K562 (cell line): ENCODE measurements around the gene LYPD5. TPM values are rescaled to one million over a fixed set of nuclear protein-coding genes. Genes with fewer than 3 reads are reported as not detected.

Source experiments
- L3MBTL2 ChIP-seq: fragments of 450-650 bp; IDR thresholded peaks from 2 replicates; pipeline ENCODE4 v1.6.1; 2016; ENCODE audit warnings: mild to moderate bottlenecking, moderate library complexity
- NR2C1 ChIP-seq, 2 experiments: fragments of 450-650 bp; IDR thresholded peaks; 2 replicates each; pipeline ENCODE4 v1.6.1; 2017; ENCODE audit warnings: mild to moderate bottlenecking in 2 of 2, antibody characterized with exemption in 1 of 2, inconsistent platforms in 1 of 2, missing compliant biosample characterization in 1 of 2, missing genetic modification characterization in 1 of 2
- PURB ChIP-seq: sonication (generic); formaldehyde crosslinking; IDR thresholded peaks from 2 replicates; pipeline ENCODE4 v1.9.0; 2021; ENCODE audit warnings: low read depth, mild to moderate bottlenecking, missing genetic modification reagents
- SMARCA5 ChIP-seq: fragments of 450-650 bp; IDR thresholded peaks from 2 replicates; pipeline ENCODE4 v1.6.1; 2016
- ZNF143 ChIP-seq: sonication (generic); formaldehyde crosslinking; IDR thresholded peaks from 2 replicates; pipeline ENCODE4 v1.9.0; 2022; ENCODE audit warnings: mild to moderate bottlenecking, missing genetic modification reagents
- ZNF311 ChIP-seq: fragments of 250-450 bp; sonication (Bioruptor Pico); IDR thresholded peaks from 2 replicates; pipeline ENCODE4 v1.4.0; 2020; ENCODE audit warnings: mild to moderate bottlenecking, moderate library complexity
- ZNF785 ChIP-seq: fragments of 250-450 bp; sonication (Bioruptor Pico); IDR thresholded peaks from 2 replicates; pipeline ENCODE4 v1.4.0; 2020; ENCODE audit warnings: mild to moderate bottlenecking
- polyA plus RNA-seq, 8 experiments: library from polyadenylated mRNA; depleted of rRNA in 4 of 8; stranded (reverse) in 5 of 8; unstranded in 3 of 8; fragments of >200 nt; fragmentation: Nextera tagmentation in 2 of 8; fragmentation: Illumina TruSeq in 1 of 8; extraction: Ambion mirVana in 2 of 8; extraction: Trizol in 1 of 8; gene quantifications; 2 replicates each; pipeline versions ENCODE4 v1.2.1 to v1.2.3, GENCODE V29; 2011 to 2014; ENCODE audit warnings: inconsistent platforms in 1 of 8, missing spikeins in 1 of 8
- total RNA-seq, 7 experiments: library from RNA; depleted of rRNA in 6 of 7; stranded (reverse); fragments of >200 nt in 6 of 7; fragmentation: Illumina TruSeq in 2 of 7; extraction: Trizol in 2 of 7; gene quantifications; 2 replicates each; pipeline versions ENCODE4 v1.2.1 to v1.2.3, GENCODE V29; 2011 to 2021; ENCODE audit warnings: low replicate concordance in 1 of 7
- TF ChIP-seq, protein P1 (sequence below): fragments of 250-450 bp; sonication (Bioruptor Pico); IDR thresholded peaks from 2 replicates; pipeline ENCODE4 v1.5.0; 2020; ENCODE audit warnings: mild to moderate bottlenecking
- TF ChIP-seq, protein P2 (sequence below): fragments of 200-800 bp; sonication (Bioruptor generic); IDR thresholded peaks from 2 replicates; pipeline ENCODE4 v1.6.1; 2017; ENCODE audit warnings: missing genetic modification characterization, missing compliant biosample characterization
- TF ChIP-seq, protein P3 (sequence below), 2 experiments: fragments of 450-650 bp in 1 of 2; IDR thresholded peaks; 2 replicates each; pipeline ENCODE4 v1.6.1; 2011 to 2017; ENCODE audit warnings: low read depth in 2 of 2, antibody characterized with exemption in 1 of 2, borderline replicate concordance in 1 of 2, low read length in 1 of 2, mild to moderate bottlenecking in 1 of 2, mixed read lengths in 1 of 2; ENCODE audit not compliant: control insufficient read depth in 1 of 2
- TF ChIP-seq, protein P4 (sequence below): fragments of 450-650 bp; IDR thresholded peaks from 2 replicates; pipeline ENCODE4 v1.7.1; 2018; ENCODE audit warnings: mild to moderate bottlenecking, low read depth; ENCODE audit not compliant: partially characterized antibody
- TF ChIP-seq, protein P5 (sequence below): fragments of 250-450 bp; sonication (Bioruptor Pico); IDR thresholded peaks from 2 replicates; pipeline ENCODE4 v1.4.0; 2020; ENCODE audit warnings: mild to moderate bottlenecking, moderate library complexity

LYPD5 gene
- total and polyA plus RNA-seq, 9 of the 15 experiments (the other 6 are each of a cell fraction or from before 2014, with no cell fraction given), result 0.03 to 0.22 (median 0.10) TPM; not detected in 3

DNA sequence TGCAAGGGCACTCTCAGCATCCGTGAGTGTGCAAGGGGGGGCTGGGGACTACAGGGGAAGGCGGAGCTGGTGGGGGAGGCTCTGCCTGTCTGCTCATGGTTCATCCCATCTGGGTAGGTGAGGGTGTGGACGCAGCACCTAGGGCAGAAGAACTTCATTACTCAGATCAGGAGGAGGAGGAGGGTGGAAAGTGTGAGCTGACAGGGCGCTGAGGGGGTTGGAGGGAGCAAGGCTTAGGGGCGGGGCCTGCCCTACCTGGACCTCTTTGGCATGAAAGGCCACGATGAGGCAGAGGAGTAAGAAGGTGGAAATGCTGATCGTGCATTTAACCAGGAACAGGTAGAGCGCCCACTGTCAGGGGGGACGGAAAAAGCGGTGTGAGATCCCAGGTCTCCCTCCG lies 26.0 kb downstream of the LYPD5 start (continued):
- TF ChIP-seq, protein P1, sequence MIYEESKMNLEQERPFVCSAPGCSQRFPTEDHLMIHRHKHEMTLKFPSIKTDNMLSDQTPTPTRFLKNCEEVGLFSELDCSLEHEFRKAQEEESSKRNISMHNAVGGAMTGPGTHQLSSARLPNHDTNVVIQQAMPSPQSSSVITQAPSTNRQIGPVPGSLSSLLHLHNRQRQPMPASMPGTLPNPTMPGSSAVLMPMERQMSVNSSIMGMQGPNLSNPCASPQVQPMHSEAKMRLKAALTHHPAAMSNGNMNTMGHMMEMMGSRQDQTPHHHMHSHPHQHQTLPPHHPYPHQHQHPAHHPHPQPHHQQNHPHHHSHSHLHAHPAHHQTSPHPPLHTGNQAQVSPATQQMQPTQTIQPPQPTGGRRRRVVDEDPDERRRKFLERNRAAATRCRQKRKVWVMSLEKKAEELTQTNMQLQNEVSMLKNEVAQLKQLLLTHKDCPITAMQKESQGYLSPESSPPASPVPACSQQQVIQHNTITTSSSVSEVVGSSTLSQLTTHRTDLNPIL (CRISPR knock-in tag), result no peak
- TF ChIP-seq SMARCA5 (no peak), L3MBTL2 (no peak), NR2C1 (IDR thresholded peaks at IDR 0.05) (no peak), NR2C1 (tag; IDR thresholded peaks at IDR 0.05) (no peak), ZNF311 (CRISPR knock-in tag) (no peak), ZNF143 (CRISPR knock-in tag) (no peak), PURB (CRISPR knock-in tag) (no peak), ZNF785 (no peak)
- TF ChIP-seq, protein P2, sequence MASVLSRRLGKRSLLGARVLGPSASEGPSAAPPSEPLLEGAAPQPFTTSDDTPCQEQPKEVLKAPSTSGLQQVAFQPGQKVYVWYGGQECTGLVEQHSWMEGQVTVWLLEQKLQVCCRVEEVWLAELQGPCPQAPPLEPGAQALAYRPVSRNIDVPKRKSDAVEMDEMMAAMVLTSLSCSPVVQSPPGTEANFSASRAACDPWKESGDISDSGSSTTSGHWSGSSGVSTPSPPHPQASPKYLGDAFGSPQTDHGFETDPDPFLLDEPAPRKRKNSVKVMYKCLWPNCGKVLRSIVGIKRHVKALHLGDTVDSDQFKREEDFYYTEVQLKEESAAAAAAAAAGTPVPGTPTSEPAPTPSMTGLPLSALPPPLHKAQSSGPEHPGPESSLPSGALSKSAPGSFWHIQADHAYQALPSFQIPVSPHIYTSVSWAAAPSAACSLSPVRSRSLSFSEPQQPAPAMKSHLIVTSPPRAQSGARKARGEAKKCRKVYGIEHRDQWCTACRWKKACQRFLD, result no peak
- TF ChIP-seq, protein P3, sequence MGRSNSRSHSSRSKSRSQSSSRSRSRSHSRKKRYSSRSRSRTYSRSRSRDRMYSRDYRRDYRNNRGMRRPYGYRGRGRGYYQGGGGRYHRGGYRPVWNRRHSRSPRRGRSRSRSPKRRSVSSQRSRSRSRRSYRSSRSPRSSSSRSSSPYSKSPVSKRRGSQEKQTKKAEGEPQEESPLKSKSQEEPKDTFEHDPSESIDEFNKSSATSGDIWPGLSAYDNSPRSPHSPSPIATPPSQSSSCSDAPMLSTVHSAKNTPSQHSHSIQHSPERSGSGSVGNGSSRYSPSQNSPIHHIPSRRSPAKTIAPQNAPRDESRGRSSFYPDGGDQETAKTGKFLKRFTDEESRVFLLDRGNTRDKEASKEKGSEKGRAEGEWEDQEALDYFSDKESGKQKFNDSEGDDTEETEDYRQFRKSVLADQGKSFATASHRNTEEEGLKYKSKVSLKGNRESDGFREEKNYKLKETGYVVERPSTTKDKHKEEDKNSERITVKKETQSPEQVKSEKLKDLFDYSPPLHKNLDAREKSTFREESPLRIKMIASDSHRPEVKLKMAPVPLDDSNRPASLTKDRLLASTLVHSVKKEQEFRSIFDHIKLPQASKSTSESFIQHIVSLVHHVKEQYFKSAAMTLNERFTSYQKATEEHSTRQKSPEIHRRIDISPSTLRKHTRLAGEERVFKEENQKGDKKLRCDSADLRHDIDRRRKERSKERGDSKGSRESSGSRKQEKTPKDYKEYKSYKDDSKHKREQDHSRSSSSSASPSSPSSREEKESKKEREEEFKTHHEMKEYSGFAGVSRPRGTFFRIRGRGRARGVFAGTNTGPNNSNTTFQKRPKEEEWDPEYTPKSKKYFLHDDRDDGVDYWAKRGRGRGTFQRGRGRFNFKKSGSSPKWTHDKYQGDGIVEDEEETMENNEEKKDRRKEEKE (IDR thresholded peaks at IDR 0.05; ENCODE audit: borderline replicate concordance in 1 of 2, control insufficient read depth in 1 of 2, low read depth in 2 of 2, low read length in 1 of 2), result no peak
- TF ChIP-seq, protein P4, sequence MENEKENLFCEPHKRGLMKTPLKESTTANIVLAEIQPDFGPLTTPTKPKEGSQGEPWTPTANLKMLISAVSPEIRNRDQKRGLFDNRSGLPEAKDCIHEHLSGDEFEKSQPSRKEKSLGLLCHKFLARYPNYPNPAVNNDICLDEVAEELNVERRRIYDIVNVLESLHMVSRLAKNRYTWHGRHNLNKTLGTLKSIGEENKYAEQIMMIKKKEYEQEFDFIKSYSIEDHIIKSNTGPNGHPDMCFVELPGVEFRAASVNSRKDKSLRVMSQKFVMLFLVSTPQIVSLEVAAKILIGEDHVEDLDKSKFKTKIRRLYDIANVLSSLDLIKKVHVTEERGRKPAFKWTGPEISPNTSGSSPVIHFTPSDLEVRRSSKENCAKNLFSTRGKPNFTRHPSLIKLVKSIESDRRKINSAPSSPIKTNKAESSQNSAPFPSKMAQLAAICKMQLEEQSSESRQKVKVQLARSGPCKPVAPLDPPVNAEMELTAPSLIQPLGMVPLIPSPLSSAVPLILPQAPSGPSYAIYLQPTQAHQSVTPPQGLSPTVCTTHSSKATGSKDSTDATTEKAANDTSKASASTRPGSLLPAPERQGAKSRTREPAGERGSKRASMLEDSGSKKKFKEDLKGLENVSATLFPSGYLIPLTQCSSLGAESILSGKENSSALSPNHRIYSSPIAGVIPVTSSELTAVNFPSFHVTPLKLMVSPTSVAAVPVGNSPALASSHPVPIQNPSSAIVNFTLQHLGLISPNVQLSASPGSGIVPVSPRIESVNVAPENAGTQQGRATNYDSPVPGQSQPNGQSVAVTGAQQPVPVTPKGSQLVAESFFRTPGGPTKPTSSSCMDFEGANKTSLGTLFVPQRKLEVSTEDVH, result no peak
- TF ChIP-seq, protein P5, sequence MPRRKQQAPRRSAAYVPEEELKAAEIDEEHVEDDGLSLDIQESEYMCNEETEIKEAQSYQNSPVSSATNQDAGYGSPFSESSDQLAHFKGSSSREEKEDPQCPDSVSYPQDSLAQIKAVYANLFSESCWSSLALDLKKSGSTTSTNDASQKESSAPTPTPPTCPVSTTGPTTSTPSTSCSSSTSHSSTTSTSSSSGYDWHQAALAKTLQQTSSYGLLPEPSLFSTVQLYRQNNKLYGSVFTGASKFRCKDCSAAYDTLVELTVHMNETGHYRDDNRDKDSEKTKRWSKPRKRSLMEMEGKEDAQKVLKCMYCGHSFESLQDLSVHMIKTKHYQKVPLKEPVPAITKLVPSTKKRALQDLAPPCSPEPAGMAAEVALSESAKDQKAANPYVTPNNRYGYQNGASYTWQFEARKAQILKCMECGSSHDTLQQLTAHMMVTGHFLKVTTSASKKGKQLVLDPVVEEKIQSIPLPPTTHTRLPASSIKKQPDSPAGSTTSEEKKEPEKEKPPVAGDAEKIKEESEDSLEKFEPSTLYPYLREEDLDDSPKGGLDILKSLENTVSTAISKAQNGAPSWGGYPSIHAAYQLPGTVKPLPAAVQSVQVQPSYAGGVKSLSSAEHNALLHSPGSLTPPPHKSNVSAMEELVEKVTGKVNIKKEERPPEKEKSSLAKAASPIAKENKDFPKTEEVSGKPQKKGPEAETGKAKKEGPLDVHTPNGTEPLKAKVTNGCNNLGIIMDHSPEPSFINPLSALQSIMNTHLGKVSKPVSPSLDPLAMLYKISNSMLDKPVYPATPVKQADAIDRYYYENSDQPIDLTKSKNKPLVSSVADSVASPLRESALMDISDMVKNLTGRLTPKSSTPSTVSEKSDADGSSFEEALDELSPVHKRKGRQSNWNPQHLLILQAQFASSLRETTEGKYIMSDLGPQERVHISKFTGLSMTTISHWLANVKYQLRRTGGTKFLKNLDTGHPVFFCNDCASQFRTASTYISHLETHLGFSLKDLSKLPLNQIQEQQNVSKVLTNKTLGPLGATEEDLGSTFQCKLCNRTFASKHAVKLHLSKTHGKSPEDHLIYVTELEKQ (CRISPR knock-in tag), result no peak
